ENCODE data around the gene DEXI.

DEXI gene

DNA sequence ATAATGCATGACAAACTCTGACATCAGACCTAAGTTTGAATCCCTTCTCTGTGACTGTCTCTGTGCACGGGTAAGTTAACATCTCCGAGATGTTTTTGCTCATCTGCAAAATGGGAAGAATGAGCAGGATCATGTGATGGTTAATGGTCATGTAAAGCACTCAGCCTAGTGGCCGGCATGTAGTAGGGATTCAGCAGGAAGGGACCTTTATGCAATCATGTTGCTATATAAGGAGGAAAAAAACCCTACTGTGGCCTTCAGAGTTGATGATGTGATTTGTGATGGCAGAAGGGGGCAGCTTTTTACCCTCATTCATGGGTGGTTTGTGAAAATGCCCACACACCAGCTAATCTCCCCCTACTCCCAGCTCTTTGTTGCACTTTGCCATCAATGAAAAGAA, 26.2 kb upstream of the DEXI start:
- peak; percentile 40 to 74 (median 63) for DNase-seq

DNA sequence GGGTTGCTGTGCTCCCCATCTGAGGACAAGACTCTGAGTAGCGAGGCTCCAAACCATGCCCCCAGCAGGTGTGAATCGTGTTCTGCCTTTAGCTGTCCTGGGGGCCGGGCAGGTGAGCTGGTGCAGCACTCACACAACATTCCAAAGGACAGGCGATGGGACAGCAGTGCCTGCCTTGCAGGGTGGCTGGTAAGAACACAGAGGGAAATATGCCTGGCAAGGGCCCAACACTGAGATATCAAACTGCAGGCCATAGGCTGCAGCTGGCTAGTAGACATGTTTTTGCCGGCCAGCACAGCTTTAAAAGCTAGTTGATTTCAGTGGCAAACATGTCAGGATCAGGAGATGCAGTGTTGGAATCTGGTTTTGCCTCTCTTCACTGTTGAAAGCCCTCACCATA, 25.7 kb upstream of the DEXI start:
- DNase-seq: no peak

DNA sequence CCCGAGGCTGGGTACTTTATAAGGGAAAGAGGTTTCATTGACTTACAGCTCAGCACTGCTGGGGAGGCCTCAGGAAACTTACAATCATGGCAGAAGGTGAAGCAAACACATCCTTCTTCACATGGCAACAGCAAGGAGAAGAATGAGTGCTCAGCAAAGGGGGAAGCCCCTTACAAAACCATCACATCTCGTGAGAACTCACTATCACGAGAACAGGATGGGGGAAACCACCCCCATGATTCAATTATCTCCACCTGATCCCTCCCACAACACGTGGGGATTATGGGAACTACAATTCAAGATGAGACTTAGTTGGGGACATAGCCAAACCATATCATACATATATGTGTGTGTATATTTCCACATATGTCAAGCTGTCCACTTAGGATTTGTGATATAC, 24.3 kb upstream of the DEXI start:
- peak in 2 of 4 experiments; percentile 29 to 39 for DNase-seq

DNA sequence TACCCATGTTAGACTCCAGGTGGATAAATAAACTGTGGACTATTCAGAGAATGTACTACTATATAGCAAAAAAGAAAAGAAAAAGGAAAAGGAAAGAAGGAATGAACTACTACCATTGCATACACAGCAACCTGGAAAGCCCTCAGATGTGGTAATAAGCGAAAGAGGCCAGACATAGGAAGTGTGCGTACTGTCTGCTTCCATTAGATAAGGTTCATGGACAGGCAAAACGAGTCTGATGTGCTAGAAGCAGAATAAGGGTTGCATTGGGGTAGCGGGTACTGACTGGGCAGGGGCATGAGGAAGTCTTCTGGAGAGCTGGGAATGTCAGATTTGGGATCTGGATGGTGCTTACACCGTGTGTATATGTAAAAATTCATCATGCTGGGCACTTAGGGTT, 23.9 kb upstream of the DEXI start:
- no peak for DNase-seq

DNA sequence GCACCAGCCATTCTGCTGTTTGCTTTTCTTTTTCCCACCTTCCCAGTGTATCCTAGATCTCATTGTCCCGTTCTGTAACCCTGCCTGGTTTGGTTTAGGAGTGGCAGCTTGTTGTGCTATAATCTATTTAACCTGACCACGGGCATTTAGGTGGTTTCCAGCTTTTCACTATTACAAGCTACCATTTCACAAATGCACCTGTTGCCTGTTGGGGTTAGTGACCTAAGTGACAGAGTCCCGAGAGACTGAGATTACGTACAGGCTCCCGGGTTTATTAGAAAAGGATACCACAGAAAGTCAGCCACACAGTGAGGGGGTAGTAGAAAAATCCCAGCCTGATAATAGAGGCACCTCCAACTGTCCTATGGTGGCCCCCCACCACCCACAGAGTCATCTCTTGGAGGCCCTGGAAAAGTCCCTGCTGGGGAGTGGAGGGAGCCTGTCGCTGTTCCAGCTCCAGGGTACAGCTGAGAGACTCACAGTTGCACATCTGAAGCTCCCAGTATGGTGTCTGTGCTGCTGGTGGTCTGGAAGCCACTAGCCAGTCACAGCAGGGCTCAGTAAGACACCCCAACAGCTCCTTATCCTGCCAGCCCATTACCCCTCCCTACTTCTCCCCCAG, 23.3 kb upstream of the DEXI start:
- no peak for DNase-seq

DNA sequence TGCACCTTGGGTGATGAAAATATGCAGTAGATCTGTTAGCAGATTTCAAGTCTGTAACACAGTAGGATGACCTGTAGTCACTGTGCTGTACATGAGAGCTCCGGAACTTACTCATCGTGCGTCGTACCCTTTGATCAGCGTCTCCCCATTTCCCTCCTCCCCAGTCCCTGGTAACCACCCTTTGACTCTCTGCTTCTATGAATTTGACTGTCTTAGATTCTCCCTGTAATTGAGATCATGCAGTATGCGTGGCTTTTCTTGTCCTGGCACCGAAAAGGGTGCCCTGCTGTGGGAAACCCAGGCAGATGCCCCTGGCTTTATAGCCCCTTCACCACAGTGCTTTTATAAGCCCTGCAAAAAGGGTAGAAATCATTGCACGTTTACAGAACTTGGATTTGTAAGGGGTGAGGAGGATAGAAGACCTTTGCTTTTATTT, 22.6 kb upstream of the DEXI start:
- no peak for DNase-seq

DNA sequence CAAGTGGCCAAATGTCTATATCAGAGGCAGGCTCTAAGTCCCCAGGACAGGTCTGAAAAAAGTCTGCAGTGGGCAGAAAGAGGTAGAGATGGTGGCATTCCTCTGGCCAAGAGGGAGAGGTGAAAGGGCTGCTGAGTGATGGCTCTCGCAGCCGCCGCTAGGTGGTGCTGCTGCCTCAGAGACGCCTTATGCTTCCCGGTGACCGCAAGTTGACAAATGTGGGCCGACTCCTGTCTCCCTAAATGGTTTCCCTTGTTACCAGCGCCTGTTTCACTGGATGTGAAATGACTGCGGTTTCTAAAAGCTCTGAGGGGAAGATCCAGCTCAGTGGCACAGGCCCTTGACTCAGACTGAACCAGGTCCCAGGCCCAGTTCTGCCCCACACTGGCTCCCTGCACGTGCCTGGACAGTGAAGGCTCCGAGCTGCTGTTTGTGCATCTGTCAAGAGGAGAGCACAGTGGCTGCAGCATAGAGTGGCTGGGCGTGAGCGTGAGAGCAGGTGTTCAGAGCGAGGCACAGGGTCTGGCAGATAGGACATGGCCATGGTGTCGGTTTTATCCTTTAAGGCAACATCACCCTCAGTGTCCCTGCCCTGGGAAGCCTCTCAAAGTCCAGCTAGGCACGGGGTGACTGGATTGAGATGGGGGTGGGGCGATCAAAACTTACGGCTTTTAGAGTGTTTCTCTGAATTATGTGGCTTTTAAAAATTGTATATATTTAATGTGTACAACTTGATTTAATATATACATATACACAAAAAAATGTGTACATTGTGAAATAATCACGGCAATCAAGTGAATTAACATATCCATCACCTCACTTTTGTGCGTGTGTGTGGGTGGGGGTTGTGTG, 22.0 kb upstream of the DEXI start:
- peak; percentile 87 to 93 (median 90) for DNase-seq

DNA sequence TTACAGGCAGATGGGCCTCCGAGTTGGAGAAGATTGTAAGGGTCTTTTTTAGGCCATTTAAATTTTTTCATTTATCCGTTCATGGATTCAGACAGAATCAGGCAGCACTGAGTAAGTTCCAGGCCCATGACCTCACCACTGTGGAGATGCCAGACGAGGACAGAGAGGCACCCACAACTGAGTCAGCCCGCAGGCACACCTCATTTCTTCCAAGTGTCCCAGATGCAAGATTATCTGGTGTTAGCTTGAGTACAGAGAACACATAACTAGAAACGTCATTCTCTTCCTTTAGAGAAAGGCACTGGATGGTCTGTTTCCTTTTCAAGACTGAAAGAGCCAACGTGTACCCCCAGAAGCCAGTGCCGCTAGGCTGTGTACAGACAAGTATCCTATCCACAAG, 19.0 kb upstream of the DEXI start:
- no peak for DNase-seq

DNA sequence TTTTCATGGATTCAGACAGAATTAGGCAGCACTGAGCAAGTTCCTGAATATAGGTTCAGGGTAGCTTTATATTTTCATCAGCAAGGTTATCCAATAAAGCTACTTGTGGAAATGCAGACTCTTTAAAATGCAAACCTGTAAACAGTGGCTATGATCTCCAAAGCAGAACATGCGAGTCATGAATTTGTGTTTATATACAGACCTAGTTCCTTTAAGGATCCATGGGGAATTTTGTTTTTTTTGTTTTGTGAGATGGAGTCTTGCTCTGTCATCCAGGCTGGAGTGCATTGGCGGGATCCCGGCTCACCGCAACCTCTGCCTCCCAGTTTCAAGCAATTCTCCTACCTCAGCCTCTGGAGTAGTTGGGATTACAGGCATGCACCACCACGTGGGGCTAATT, 16.9 kb upstream of the DEXI start:
- no peak for DNase-seq

DNA sequence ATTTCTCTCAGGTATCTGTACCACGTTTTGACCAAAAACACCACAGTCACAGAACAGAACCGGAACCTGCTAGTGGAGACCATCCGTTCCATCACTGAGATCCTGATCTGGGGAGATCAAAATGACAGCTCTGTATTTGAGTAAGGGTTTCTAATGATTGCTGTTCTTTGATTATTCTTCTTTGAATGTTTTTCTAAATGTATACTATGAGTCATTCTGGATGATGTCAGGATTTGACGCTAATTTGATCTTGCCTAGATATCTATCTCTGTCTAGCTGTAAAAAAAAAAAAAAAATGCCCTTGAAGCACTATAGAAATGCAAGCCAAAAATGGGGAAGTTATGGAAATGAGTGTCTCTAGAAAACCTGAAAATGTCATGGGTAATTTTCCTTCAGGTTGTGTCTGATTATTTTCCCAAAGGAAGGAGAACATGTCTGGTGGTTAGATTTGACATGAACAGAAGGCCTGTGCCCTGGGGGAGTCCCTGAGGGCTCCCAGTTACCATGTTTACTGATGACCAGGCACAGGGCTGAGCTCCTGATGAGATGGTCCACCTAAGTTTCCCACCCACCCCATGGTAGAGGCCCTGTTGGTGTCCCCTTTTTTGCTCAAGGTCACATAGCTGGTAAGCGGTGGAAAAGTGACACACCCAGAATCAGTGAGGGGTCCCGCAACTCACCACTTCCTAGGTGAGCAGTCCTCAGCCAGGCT, 15.7 kb upstream of the DEXI start:
- DNase-seq: peak in 2 of 4 experiments; percentile 41 to 59

DNA sequence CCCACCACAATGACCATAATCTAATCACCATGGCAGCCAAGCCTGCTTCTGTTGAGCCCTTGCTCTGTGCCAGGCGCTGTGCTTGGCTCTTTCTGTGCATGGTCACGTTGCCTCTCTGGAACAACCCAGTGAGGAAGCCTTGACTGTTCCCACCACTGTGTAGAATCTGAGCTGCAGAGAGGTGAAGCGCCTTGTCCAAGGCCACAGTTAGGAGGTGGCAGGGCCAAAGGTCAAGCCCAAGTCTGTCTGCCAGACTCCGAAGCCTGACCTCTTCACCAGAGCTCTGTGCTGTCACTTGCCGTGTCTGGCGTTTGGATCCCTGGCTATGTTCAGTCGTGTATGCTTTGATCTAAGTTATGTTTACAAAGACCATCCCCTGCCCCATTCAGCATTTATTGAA, 12.6 kb upstream of the DEXI start:
- DNase-seq: no peak

DNA sequence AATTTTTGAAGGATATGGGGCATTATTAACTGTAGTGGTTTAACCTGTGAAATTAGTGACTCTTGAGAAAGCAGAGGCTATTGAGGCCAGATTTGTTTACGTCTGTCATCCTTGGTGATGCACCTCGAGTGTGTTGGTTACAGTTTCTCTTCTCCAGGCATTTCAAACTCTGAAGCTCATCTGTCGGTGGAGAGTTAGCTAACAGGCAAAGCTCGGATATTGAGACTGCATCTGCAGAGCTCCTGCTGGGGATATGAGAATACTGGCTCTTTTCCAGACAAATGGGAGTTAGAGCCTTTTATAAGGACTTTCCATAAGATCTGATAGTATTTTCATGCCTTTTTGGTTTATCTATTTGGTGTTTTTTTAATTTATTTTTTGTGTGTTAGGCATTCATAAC, 8.8 kb upstream of the DEXI start:
- DNase-seq: no peak

DNA sequence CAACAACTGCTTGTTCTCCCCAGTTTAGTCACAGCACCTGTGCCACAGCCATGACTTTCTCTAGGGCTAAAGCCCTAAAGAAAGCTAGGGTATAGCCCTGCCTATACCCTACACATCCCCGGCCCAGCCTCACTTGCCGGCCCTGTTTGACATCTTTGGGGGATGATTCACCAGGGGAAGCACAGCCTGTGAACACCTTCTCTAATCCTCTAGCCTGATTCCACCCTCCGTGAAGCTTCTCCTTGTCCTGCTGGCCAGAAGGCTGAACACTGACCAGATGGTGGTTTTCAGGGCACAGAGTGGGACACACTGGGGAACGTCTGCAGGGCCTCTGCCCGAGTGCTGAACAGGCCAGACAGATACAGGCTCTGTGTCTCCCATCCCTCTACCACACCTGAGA, 8.1 kb upstream of the DEXI start:
- DNase-seq: no peak

DNA sequence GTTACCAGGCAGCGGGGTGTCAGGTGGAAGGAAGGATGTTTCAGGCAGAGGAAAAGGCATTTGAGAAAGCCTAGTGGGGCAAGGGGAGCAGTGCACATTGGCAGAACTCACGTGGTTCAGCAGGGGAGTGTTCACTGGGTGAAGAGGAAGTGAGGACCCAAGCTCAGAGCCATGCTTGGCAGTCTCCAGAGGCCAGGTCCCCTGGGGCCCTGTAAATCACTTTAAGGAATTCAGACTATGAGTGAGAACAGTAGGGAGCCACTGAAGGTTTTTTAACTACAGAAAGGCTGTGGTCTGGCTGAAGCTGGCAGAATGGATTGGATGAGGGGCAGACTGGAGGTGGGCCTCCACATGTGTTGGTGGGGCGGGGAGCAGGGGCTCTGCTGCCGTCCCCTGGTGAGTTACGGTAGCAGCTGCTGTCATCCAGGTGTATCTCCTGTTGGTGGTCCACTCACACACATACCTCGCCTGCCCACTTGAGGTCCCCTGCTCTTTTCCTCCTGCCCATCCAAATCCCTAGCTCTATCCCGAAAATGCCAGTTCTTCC, 7.2 kb upstream of the DEXI start:
- DNase-seq: peak; percentile 68 to 84 (median 79)

DNA sequence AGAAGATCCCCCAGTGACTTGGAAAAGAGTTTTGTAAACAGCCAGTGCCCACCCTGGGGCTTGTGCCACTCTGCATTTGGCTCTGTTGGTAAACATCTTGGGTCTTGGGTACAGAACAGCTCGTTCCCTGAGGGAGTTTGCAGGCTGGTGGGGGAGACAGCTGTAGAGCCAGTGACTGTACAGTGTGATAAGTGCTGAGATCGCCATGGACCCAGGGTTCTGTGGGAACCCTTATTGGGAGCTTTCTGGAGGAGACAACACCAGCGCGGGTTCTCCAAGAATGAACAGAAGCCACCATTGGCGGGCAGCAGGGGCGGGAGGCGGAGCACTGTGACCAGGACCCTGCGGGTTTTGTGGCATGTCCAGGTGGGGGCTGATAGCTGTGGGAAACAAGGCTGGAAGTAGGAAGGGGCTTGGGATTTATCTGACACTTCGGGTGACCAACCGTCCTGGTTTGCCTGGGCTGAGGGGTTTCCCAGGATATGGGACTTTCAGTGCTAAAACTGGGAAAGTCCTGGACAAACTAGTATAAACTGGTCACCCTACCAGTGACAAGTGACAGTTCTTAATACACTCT, 5.0 kb upstream of the DEXI start:
- DNase-seq: no peak

DNA sequence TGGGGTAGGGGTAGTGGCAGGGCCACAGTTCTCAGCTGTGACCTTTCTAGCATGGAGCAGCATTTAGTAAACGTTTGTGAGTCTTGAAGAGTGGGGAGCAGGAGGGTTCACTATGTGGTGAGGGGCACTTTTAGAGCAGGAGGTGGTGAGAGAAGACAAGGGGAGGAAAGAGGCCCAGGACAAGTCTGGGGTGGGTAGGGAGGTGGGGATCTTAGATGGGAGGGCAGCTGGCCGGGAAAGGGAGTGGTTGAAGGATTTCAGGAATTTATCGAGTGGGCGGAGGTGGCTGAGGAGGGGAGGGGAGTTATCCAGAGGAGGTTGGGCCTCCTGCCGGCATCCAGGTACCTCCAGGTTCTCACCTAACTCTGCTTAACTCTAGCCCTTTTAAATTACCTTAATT, 4.0 kb upstream of the DEXI start:
- no peak for DNase-seq

DNA sequence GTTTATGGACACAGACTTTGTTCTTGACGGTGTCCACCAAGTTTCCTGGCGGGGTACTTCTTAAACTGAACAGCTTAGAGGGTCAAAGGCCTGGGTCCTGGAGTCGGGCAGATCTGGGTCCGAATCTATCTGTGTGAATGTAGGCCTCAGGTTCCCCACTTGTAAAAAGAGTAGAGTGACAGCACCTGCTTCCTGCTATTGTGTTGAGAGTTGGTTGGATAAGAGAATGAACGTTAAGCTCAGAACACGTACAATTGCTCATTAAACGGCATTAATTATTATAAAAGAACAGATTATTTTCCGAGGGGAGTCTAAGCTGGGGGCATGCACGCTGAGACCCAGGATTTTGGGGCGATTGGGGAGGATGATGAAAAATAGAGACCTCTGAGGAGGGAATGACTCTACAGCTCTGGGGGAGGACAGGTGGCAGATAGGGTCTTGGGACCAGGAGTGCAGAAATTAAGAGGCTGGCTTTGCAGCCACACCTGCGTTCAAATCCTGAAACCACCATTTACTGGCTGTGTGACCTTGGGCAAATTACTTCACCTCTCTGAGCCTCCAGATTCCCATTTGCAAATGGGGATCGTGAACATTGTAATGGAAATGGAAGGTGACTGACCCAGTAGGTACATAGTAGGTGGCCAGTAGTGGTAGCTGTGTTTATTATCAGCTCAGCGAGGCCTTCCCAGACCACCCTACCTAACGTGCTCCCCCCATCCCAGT, 3.0 kb upstream of the DEXI start:
- no peak for DNase-seq

DNA sequence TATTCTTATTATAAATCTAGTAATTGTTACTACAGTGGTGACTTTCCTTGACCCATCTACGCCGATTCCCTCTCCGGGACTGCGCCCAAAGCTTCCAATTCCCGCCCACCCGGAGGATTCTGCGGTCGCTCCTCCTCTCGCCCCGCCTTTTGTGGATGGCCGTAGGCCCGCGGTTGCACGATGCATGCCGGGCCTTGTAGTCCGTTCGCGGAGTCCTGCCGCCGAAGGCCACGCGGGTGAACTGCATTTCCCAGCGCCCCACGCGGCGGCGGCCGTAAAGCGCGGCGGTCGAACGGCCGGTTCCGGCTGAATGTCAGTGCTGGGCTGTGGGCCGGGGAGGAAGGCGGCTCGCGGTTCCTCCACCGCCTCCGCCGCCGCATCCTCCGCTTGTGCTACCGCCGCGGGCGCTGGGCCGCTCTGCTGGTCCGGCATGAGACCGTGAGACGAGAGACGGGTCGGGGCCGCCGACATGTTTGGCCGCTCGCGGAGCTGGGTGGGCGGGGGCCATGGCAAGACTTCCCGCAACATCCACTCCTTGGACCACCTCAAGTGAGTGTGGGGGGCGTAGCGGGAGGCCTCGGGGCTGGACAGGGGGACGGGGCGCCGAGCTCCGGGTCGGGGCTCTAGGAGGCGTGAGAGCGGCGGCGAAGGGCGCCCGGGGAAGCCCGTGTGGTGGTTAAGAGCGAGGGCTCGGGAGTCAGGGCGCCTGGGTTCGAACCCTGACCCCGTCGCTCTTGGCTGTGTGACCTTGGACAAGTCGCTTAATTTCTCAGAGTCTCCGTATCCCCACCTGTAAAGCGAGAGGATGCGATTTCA, 2.2 kb upstream of the DEXI start, which contains the start of gene CLEC16A:
Gene CLEC16A, plus strand, starts transcription at position 316 of the 816 bp plus-strand sequence. Its CDS starts 154 bp downstream, at position 470.
- DNase-seq: peak; percentile 97 to 99 (median 98)

DNA sequence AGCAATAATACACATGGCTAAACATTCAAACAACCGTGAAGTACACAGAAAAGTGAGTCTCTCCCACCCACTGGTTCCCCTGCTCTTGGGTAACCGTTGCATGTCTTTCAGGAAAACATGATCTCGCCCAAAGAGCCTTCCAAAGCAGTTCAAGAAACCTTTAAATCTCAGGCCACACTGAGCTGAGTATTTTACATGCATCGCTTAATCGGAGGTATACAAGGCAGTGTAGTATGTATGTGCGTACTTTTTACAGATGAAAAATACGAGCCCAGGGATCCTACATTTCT, 741 bp upstream of the DEXI start:
- peak in 3 of 4 experiments; percentile 24 to 54 (median 37) for DNase-seq

DNA sequence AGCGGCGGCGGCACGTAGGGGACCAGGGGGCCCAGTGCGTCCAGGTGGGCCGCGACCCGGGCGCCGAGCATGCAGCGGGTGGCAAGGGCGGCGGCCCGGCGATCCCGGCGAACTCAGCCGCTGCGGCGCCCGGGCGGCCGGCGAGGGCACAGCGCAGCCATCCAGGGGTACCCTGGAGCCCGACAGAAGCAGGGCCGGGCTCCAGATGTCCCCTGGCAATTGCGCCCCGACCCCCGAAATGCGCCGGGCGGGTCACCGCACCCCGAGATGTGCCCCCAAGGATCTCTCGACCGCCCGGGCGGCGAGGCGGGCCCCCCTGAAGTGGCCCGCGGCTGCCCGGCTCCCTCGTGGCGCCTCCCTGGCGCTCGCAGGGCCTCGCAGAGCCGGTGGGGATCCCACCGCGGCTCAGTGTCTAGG, 325 bp downstream of the DEXI start:
- peak in 2 of 4 experiments; percentile 14 to 33 for DNase-seq

Data from suppressor macrophage (primary cell).